IMR-90 (cell line): ENCODE measurements around the gene SLC52A1.

Experiments
- BHLHE40 ChIP-seq: fragments of 150-350 bp; IDR thresholded peaks from 2 replicates; pipeline ENCODE4 v1.6.1; 2016; ENCODE audit warnings: mild to moderate bottlenecking, low read depth, low read length
- CEBPB ChIP-seq: IDR thresholded peaks from 2 replicates; pipeline ENCODE4 v1.6.1; 2012; ENCODE audit warnings: low read depth, low read length, improper control_type of control experiment
- CHD1 ChIP-seq: IDR thresholded peaks from 2 replicates; pipeline ENCODE4 v1.6.1; 2012; ENCODE audit warnings: low read depth, low read length, improper control_type of control experiment
- CTCF ChIP-seq: conservative IDR thresholded peaks from 2 replicates; pipeline ENCODE4 v1.5.1; 2012; ENCODE audit warnings: mild to moderate bottlenecking, low read depth, low read length, improper control_type of control experiment
- ELK1 ChIP-seq: fragments of 150-350 bp; IDR thresholded peaks from 2 replicates; pipeline ENCODE4 v1.6.1; 2016; ENCODE audit warnings: low read depth, mild to moderate bottlenecking, low read length, moderate library complexity, borderline replicate concordance
- FOS ChIP-seq: fragments of 150-350 bp; IDR thresholded peaks from 2 replicates; pipeline ENCODE4 v1.6.1; 2016; ENCODE audit warnings: low read depth, low read length
- MAZ ChIP-seq: IDR thresholded peaks from 2 replicates; pipeline ENCODE4 v1.6.1; 2012; ENCODE audit warnings: low read depth, mild to moderate bottlenecking, low read length, improper control_type of control experiment, moderate library complexity, borderline replicate concordance
- MXI1 ChIP-seq: IDR thresholded peaks from 2 replicates; pipeline ENCODE4 v1.6.1; 2012; ENCODE audit warnings: low read depth, mild to moderate bottlenecking, low read length, moderate library complexity, borderline replicate concordance
- POLR2A ChIP-seq: IDR thresholded peaks from 2 replicates; pipeline ENCODE4 v1.6.1; 2012; ENCODE audit warnings: mild to moderate bottlenecking, low read depth, low read length
- RAD21 ChIP-seq: IDR thresholded peaks from 2 replicates; pipeline ENCODE4 v1.6.1; 2012; ENCODE audit warnings: low read length, improper control_type of control experiment
- RCOR1 ChIP-seq: IDR thresholded peaks from 2 replicates; pipeline ENCODE4 v1.6.1; 2012; ENCODE audit warnings: mild to moderate bottlenecking, low read length, improper control_type of control experiment; ENCODE audit not compliant: insufficient replicate concordance
- RFX5 ChIP-seq: IDR thresholded peaks from 2 replicates; pipeline ENCODE4 v1.8.0; 2012; ENCODE audit warnings: low read depth, mild to moderate bottlenecking, low read length, moderate library complexity
- SMC3 ChIP-seq: fragments of 150-350 bp; IDR thresholded peaks from 2 replicates; pipeline ENCODE4 v1.6.1; 2016; ENCODE audit warnings: low read depth, mild to moderate bottlenecking, antibody characterized with exemption, low read length, moderate library complexity
- USF2 ChIP-seq: fragments of 150-350 bp; IDR thresholded peaks from 2 replicates; pipeline ENCODE4 v1.6.1; 2017; ENCODE audit warnings: mild to moderate bottlenecking, antibody characterized with exemption, low read length, low read depth

- TF ChIP-seq CHD1: no peak
- no peak for TF ChIP-seq MAZ
- TF ChIP-seq POLR2A: no peak
- no peak for TF ChIP-seq CTCF
- TF ChIP-seq RCOR1: no peak
- TF ChIP-seq CEBPB: no peak
- no peak for TF ChIP-seq RFX5
- no peak for TF ChIP-seq SMC3
- TF ChIP-seq USF2: no peak
- no peak for TF ChIP-seq MXI1
- TF ChIP-seq RAD21: no peak
- TF ChIP-seq BHLHE40: no peak
- no peak for TF ChIP-seq ELK1
- TF ChIP-seq FOS: no peak
These were observed 10.3 kb upstream of the SLC52A1 start for GRCh38 chr17:5045496-5045895.
